ENCODE data around the gene ANKLE2. TPM values are rescaled to one million over a fixed set of nuclear protein-coding genes. Genes with fewer than 3 reads are reported as not detected.

Gene ANKLE2
- total and polyA plus RNA-seq, 2 donors: 45.4 to 62.5 TPM

DNA sequence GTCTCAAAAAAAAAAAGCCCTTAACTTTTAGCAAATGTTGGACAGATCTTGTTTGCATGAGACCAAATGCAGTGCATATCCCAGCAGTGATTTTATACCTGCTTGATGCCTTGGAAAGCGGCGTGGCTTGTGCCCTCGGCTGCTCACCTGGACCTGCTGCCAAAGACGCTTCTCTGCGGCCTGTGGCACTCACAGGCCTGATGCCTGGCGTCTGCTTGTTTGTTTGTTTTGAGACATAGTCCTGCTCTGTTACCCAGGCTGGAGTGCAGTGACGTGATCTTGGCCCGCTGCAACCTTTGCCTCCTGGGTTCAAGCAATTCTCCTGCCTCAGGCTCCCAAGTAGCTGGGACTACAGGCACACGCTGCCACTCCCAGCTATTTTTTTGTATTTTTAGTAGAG, 45.8 kb downstream of the ANKLE2 start:
- Histone ChIP-seq H3K27me3 (ENCODE audit: control insufficient read depth in 2 of 2, insufficient read depth in 1 of 2, low read length in 1 of 2) (no peaks in the 10 kb centered on the region), H3K27ac (ENCODE audit: low read depth in 1 of 2, low read length in 1 of 2) (no peak overlapping the region), H3K4me3 (ENCODE audit: low read length in 2 of 2) (no peak overlapping the region), H3K9me3 (ENCODE audit: control insufficient read depth in 2 of 2, insufficient read depth in 1 of 2, low read length in 1 of 2) (no peaks in the 10 kb centered on the region), H3K4me1 (ENCODE audit: control insufficient read depth in 2 of 2, insufficient read depth in 2 of 2, low read length in 2 of 2) (peaks cover 5 to 8% of the 10 kb centered on the region in 2 donors), H3K36me3 (ENCODE audit: control insufficient read depth in 2 of 2, insufficient read depth in 2 of 2, low read length in 1 of 2) (peaks cover 53 to 57% of the 10 kb centered on the region in 2 donors)
- DNase-seq (ENCODE audit: low read depth in 6 of 9, low spot score in 9 of 9): no peak
- 91% methylated on average over 9 of the region's 9 CpGs for WGBS

DNA sequence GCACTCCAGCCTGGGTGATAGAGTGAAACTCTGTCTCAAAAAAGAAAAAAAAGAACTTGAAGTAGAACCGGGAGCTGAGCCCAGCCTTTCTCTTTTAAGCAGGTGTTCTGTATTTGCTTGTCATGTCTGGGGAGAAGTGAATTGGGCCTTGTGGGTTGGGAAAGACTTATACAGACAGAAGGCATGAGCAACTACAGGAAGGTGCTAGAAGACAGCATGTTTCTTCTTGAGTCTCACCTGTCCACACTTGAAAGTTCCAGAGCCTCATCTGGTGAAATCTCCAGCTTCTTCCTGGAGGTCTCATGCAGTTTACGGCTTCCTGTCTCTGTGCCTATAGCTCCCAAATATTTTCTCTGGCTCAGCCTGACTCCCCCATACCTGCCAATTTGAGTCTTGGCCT, 48.5 kb downstream of the ANKLE2 start:
- no peak overlapping the region for H3K4me3 ChIP-seq (ENCODE audit: low read length in 2 of 2)
- peaks cover 32 to 34% of the 10 kb centered on the region in 2 donors for H3K36me3 ChIP-seq (ENCODE audit: control insufficient read depth in 2 of 2, insufficient read depth in 2 of 2, low read length in 1 of 2)
- no peak overlapping the region for H3K27ac ChIP-seq (ENCODE audit: low read depth in 1 of 2, low read length in 1 of 2)
- no peaks in the 10 kb centered on the region for H3K27me3 ChIP-seq (ENCODE audit: control insufficient read depth in 2 of 2, insufficient read depth in 1 of 2, low read length in 1 of 2)
- no peak for DNase-seq (ENCODE audit: low read depth in 6 of 9, low spot score in 9 of 9)
- 80% methylated on average over 2 of the region's 2 CpGs for WGBS
- H3K4me1 ChIP-seq (ENCODE audit: control insufficient read depth in 2 of 2, insufficient read depth in 2 of 2, low read length in 2 of 2): peaks cover 8 to 14% of the 10 kb centered on the region in 2 donors
- H3K9me3 ChIP-seq (ENCODE audit: control insufficient read depth in 2 of 2, insufficient read depth in 1 of 2, low read length in 1 of 2): peaks cover 0 to 4% of the 10 kb centered on the region in 2 donors

DNA sequence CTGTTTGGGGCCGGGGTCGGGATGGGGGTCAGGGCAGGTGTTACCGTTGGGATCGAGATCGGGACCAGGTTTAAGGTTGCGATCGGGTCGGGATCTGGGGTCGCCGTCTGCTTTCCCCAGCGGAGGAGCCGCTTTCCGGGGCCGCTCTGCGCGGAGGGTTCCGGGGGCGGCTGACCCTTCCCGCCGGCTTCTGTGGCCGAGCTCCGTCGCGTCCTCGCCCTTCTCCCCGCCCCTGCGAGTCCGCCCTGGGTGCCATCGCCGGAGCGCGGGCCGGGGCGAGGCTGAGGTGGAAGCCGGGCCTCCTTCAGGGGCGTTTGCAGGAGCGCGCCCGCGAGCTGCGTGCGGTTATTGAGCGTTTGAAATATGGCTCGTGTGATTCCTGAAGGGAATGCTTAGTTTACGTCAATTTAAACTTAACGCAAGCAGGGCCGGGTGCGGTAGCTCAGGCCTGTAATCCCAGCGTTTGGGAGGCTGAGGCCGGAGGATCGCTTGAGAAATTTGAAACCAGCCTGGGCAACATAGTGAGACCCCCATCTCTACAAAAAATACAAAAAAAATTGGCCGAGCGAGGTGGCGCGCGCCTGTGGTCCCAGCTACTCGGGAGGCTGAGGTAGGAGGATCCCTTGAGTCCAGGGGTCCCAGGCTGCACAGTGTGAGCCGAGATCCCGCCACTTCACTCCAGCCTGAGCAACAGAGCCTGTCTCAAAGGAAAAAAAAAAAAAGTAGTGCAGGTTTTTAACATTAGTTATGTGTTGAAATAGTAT, 50.4 kb downstream of the ANKLE2 start:
- peak overlapping the region; percentile 67 to 95 for H3K4me3 ChIP-seq (ENCODE audit: low read length in 2 of 2)

DNA sequence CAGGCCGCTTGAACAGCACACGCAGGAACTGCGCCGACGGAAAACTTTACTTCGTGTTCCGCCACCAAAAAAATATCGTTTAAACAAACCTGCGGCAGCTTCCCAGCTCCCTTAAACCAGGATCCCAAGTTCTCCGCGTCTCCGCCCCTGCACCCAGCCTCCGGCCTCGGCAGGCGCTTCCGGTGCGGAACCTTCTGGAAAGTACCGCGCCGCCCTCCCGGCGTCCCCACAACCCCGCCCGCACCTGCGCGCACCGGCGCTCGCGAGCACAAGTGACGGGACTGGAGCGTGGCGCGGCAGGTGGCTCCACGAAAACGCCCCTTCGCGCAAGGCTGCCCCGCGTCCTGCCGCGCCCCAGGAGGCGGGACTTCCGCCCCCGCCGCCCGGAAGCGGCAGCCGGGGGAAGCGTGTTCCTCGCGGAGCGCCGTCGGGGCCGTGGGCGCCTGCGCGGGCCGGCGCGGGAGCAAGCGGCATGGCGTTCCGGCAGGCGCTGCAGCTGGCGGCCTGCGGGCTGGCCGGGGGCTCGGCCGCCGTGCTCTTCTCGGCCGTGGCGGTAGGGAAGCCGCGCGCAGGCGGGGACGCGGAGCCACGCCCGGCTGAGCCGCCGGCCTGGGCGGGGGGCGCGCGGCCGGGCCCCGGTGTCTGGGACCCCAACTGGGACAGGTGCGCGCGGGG, 51.1 kb downstream of the ANKLE2 start, which contains the start of gene PGAM5:
TSS of gene PGAM5 (plus strand) at position 438 of the 675 bp plus-strand sequence. CDS start at position 473, 35 bp downstream.
- Histone ChIP-seq H3K9me3 (ENCODE audit: control insufficient read depth in 2 of 2, insufficient read depth in 1 of 2, low read length in 1 of 2) (peaks cover 1 to 4% of the 10 kb centered on the region in 2 donors), H3K4me3 (ENCODE audit: low read length in 2 of 2) (peak within 1 kb of the TSS; percentile 83 to 95), H3K27me3 (ENCODE audit: control insufficient read depth in 2 of 2, insufficient read depth in 1 of 2, low read length in 1 of 2) (no peaks in the 10 kb centered on the region), H3K4me1 (ENCODE audit: control insufficient read depth in 2 of 2, insufficient read depth in 2 of 2, low read length in 2 of 2) (peaks cover 8 to 14% of the 10 kb centered on the region in 2 donors), H3K27ac (ENCODE audit: low read depth in 1 of 2, low read length in 1 of 2) (peak within 1 kb of the TSS; percentile 79 to 95), H3K36me3 (ENCODE audit: control insufficient read depth in 2 of 2, insufficient read depth in 2 of 2, low read length in 1 of 2) (peaks cover 11% of the 10 kb centered on the region in 2 donors)
- DNase-seq (ENCODE audit: low read depth in 6 of 9, low spot score in 9 of 9): peak; percentile 72 to 95 (median 89)
- under 1% methylated on average over 94 of the region's 94 CpGs for WGBS

More for the DNA sequence above, 50.4 kb downstream of the ANKLE2 start:
- Histone ChIP-seq H3K36me3 (ENCODE audit: control insufficient read depth in 2 of 2, insufficient read depth in 2 of 2, low read length in 1 of 2) (peaks cover 15% of the 10 kb centered on the region in 2 donors), H3K27ac (ENCODE audit: low read depth in 1 of 2, low read length in 1 of 2) (peak overlapping the region in 1 of 2 donors; percentile 25), H3K27me3 (ENCODE audit: control insufficient read depth in 2 of 2, insufficient read depth in 1 of 2, low read length in 1 of 2) (no peaks in the 10 kb centered on the region), H3K9me3 (ENCODE audit: control insufficient read depth in 2 of 2, insufficient read depth in 1 of 2, low read length in 1 of 2) (peaks cover 1 to 4% of the 10 kb centered on the region in 2 donors), H3K4me1 (ENCODE audit: control insufficient read depth in 2 of 2, insufficient read depth in 2 of 2, low read length in 2 of 2) (peaks cover 8 to 14% of the 10 kb centered on the region in 2 donors)
- peak in 3 of 9 donors; percentile 8 to 23 (median 13) for DNase-seq (ENCODE audit: low read depth in 6 of 9, low spot score in 9 of 9)
- WGBS: 9% methylated on average over 59 of the region's 59 CpGs

DNA sequence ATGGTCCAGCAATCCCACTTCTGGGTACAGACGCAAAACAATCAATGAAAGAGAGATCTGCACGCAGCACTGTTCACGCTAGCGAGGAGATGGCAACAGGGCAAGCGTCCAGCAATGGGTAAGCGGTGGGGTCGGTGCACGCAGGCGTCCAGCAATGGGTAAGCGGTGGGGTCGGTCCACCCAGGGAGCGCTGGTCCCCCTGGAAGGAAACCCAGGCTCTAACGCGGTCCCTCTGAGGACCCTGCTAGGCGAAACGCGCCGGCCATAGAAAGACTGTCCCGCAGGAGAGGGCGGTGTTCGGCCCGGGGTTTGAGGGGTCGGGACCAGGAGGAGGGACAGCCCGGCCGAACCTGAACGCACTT, 51.6 kb downstream of the ANKLE2 start:
- H3K4me1 ChIP-seq (ENCODE audit: control insufficient read depth in 2 of 2, insufficient read depth in 2 of 2, low read length in 2 of 2): peaks cover 8 to 14% of the 10 kb centered on the region in 2 donors
- no peaks in the 10 kb centered on the region for H3K27me3 ChIP-seq (ENCODE audit: control insufficient read depth in 2 of 2, insufficient read depth in 1 of 2, low read length in 1 of 2)
- peaks cover 1 to 4% of the 10 kb centered on the region in 2 donors for H3K9me3 ChIP-seq (ENCODE audit: control insufficient read depth in 2 of 2, insufficient read depth in 1 of 2, low read length in 1 of 2)
- H3K36me3 ChIP-seq (ENCODE audit: control insufficient read depth in 2 of 2, insufficient read depth in 2 of 2, low read length in 1 of 2): peaks cover 8 to 10% of the 10 kb centered on the region in 2 donors
- H3K27ac ChIP-seq (ENCODE audit: low read depth in 1 of 2, low read length in 1 of 2): peak overlapping the region; percentile 79 to 95
- peak overlapping the region; percentile 83 to 95 for H3K4me3 ChIP-seq (ENCODE audit: low read length in 2 of 2)
- WGBS: 5% methylated on average over 26 of the region's 26 CpGs
- DNase-seq (ENCODE audit: low read depth in 6 of 9, low spot score in 9 of 9): peak in 1 of 9 donors; percentile 8

DNA sequence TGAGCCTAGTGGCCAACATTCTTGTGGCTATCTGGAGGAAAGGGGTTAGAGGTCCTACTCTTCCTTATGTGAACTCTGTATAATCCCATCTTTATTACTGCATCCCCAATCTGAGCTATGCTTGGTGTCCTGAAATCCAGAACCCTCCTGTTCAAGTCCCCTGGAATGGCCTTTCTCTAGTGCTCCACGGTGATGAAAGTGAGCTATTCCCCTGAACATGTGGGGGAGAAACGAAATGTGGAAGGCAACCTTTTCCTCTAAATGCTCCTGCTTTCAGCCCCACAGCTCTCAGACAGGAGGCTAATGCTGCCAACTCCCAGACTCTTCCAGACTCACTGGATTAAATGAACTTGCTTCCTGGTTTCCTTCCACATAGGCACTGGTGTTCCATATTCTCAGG, 53.5 kb downstream of the ANKLE2 start:
- Histone ChIP-seq H3K9me3 (ENCODE audit: control insufficient read depth in 2 of 2, insufficient read depth in 1 of 2, low read length in 1 of 2) (peaks cover 1 to 4% of the 10 kb centered on the region in 2 donors), H3K27me3 (ENCODE audit: control insufficient read depth in 2 of 2, insufficient read depth in 1 of 2, low read length in 1 of 2) (no peaks in the 10 kb centered on the region), H3K4me3 (ENCODE audit: low read length in 2 of 2) (no peak overlapping the region), H3K27ac (ENCODE audit: low read depth in 1 of 2, low read length in 1 of 2) (no peak overlapping the region), H3K36me3 (ENCODE audit: control insufficient read depth in 2 of 2, insufficient read depth in 2 of 2, low read length in 1 of 2) (peaks cover 14 to 16% of the 10 kb centered on the region in 2 donors), H3K4me1 (ENCODE audit: control insufficient read depth in 2 of 2, insufficient read depth in 2 of 2, low read length in 2 of 2) (peaks cover 8 to 14% of the 10 kb centered on the region in 2 donors)
- WGBS: 96% methylated on average over 2 of the region's 2 CpGs
- DNase-seq (ENCODE audit: low read depth in 6 of 9, low spot score in 9 of 9): no peak

DNA sequence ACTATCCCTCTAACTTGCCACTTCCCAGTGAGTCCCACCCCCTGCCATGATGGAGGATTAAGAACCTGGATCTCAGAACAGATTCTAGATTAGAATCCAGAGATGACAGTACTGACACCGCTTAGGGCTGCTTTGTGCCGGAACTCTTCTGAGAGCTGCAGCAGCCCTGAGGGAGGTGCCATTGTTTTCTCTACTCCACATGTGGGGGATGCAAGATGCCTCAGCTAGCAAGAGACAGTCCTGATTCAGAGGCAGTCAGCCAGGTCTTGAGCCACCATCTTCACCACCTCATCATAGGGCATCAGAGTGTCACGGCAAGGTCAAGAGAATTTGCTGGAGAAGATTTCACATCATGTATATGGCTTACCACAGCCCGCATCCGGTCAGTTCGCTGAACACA, 54.4 kb downstream of the ANKLE2 start:
- no peak overlapping the region for H3K27ac ChIP-seq (ENCODE audit: low read depth in 1 of 2, low read length in 1 of 2)
- no peaks in the 10 kb centered on the region for H3K27me3 ChIP-seq (ENCODE audit: control insufficient read depth in 2 of 2, insufficient read depth in 1 of 2, low read length in 1 of 2)
- no peak overlapping the region for H3K4me3 ChIP-seq (ENCODE audit: low read length in 2 of 2)
- DNase-seq (ENCODE audit: low read depth in 6 of 9, low spot score in 9 of 9): no peak
- H3K4me1 ChIP-seq (ENCODE audit: control insufficient read depth in 2 of 2, insufficient read depth in 2 of 2, low read length in 2 of 2): peaks cover 8 to 14% of the 10 kb centered on the region in 2 donors
- H3K36me3 ChIP-seq (ENCODE audit: control insufficient read depth in 2 of 2, insufficient read depth in 2 of 2, low read length in 1 of 2): peaks cover 18 to 25% of the 10 kb centered on the region in 2 donors
- WGBS: 98% methylated on average over 6 of the region's 6 CpGs
- peaks cover 1 to 4% of the 10 kb centered on the region in 2 donors for H3K9me3 ChIP-seq (ENCODE audit: control insufficient read depth in 2 of 2, insufficient read depth in 1 of 2, low read length in 1 of 2)

DNA sequence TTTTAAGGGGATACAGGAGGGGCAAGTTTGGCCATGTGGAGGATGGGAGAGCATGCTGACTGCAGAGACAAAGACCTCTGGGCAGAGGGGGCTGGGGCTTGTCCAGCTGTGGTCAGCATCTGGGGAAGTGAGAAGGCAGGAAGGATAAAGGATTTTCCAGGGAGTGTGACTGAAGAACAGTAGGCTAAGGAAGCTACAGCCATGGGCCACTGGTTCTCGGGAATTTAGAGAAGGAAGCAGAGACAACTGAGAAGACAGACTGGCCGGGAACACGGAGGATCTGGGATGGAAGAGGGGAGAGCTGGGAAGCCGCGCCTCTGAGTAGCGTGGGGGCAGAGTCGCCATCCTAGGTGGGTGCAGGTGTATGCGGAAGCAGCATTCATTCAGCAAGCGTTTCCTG, 58.0 kb downstream of the ANKLE2 start:
- Histone ChIP-seq H3K4me1 (ENCODE audit: control insufficient read depth in 2 of 2, insufficient read depth in 2 of 2, low read length in 2 of 2) (no peaks in the 10 kb centered on the region), H3K27me3 (ENCODE audit: control insufficient read depth in 2 of 2, insufficient read depth in 1 of 2, low read length in 1 of 2) (no peaks in the 10 kb centered on the region), H3K36me3 (ENCODE audit: control insufficient read depth in 2 of 2, insufficient read depth in 2 of 2, low read length in 1 of 2) (peaks cover 38% of the 10 kb centered on the region in 2 donors), H3K9me3 (ENCODE audit: control insufficient read depth in 2 of 2, insufficient read depth in 1 of 2, low read length in 1 of 2) (peaks cover 0 to 1% of the 10 kb centered on the region in 2 donors), H3K27ac (ENCODE audit: low read depth in 1 of 2, low read length in 1 of 2) (no peak overlapping the region), H3K4me3 (ENCODE audit: low read length in 2 of 2) (no peak overlapping the region)
- no peak for DNase-seq (ENCODE audit: low read depth in 6 of 9, low spot score in 9 of 9)
- 95% methylated on average over 9 of the region's 9 CpGs for WGBS

DNA sequence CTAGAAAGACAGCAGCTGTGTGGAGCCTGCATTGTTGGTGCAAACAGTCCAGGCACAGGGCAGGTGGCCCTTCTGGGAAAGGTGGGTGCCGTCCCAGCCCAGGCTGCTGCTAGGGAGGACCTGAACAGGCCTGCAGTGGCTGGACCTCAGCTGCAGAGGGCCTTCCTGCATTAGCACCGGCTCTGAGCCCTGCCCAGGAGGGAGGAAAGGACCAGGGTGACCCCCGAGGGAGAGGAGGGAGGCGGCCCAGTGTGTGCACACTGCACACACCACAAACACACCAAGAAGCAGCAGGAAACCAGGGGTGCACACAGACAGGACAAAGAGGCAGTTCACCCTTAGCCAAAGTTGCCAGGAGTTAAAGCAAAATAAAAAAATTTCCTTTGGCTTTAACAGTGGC, 59.0 kb downstream of the ANKLE2 start:
- no peaks in the 10 kb centered on the region for H3K27me3 ChIP-seq (ENCODE audit: control insufficient read depth in 2 of 2, insufficient read depth in 1 of 2, low read length in 1 of 2)

More for the DNA sequence above, 59.0 kb downstream of the ANKLE2 start:
- Histone ChIP-seq H3K36me3 (ENCODE audit: control insufficient read depth in 2 of 2, insufficient read depth in 2 of 2, low read length in 1 of 2) (peaks cover 38 to 40% of the 10 kb centered on the region in 2 donors), H3K9me3 (ENCODE audit: control insufficient read depth in 2 of 2, insufficient read depth in 1 of 2, low read length in 1 of 2) (peaks cover 0 to 1% of the 10 kb centered on the region in 2 donors), H3K27ac (ENCODE audit: low read depth in 1 of 2, low read length in 1 of 2) (no peak overlapping the region), H3K4me3 (ENCODE audit: low read length in 2 of 2) (no peak overlapping the region), H3K4me1 (ENCODE audit: control insufficient read depth in 2 of 2, insufficient read depth in 2 of 2, low read length in 2 of 2) (no peaks in the 10 kb centered on the region)
- WGBS: 78% methylated on average over 4 of the region's 4 CpGs
- DNase-seq (ENCODE audit: low read depth in 6 of 9, low spot score in 9 of 9): no peak
